NCI-H1436 (cell line): Measurements from ENCODE around the gene PAPOLG.

Experiments used
- DNase-seq: peaks from one replicate; lab custom pipeline; 2025; lab: John Stamatoyannopoulos, UW

The PAPOLG gene

GRCh38 chr2:60756097-60757087 lies at the start of gene PAPOLG:
TSS of gene PAPOLG (plus strand) at chr2:60756268. CDS start at chr2:60756479, 211 bp downstream.
- DNase-seq: peak; percentile 94

- DNase-seq: peak; percentile 7
Measured at GRCh38 chr2:60707750-60708371, 48.2 kb upstream of the PAPOLG start.

GRCh38 chr2:60708630-60709320 lies 47.3 kb upstream of the PAPOLG start:
- no peak for DNase-seq

- DNase-seq: no peak
Measured at GRCh38 chr2:60710707-60711106, 45.4 kb upstream of the PAPOLG start.

GRCh38 chr2:60715561-60715960 lies 40.5 kb upstream of the PAPOLG start:
- DNase-seq: no peak

- DNase-seq: no peak
Measured at GRCh38 chr2:60717691-60718090, 38.4 kb upstream of the PAPOLG start.

GRCh38 chr2:60719331-60719730 lies 36.7 kb upstream of the PAPOLG start:
- DNase-seq: no peak

- no peak for DNase-seq
Measured at GRCh38 chr2:60725466-60725865, 30.6 kb upstream of the PAPOLG start.

GRCh38 chr2:60728855-60729254 lies 27.2 kb upstream of the PAPOLG start:
- no peak for DNase-seq

GRCh38 chr2:60735496-60736250 lies 20.4 kb upstream of the PAPOLG start:
- DNase-seq: no peak

GRCh38 chr2:60738679-60739078 lies 17.4 kb upstream of the PAPOLG start:
- no peak for DNase-seq

- no peak for DNase-seq
Measured at GRCh38 chr2:60739156-60739555, 16.9 kb upstream of the PAPOLG start.

GRCh38 chr2:60741576-60741975 lies 14.5 kb upstream of the PAPOLG start:
- no peak for DNase-seq

- no peak for DNase-seq
Measured at GRCh38 chr2:60742419-60742818, 13.6 kb upstream of the PAPOLG start.

- no peak for DNase-seq
Measured at GRCh38 chr2:60745330-60745729, 10.7 kb upstream of the PAPOLG start.

GRCh38 chr2:60745761-60746160 lies 10.3 kb upstream of the PAPOLG start:
- DNase-seq: no peak

- DNase-seq: no peak
Measured at GRCh38 chr2:60746318-60746717, 9.8 kb upstream of the PAPOLG start.

GRCh38 chr2:60759654-60760053 lies 3.6 kb downstream of the PAPOLG start:
- DNase-seq: peak; percentile 1

GRCh38 chr2:60764736-60765534 lies 8.9 kb downstream of the PAPOLG start:
- no peak for DNase-seq

GRCh38 chr2:60766283-60766682 lies 10.2 kb downstream of the PAPOLG start:
- no peak for DNase-seq

GRCh38 chr2:60771508-60771907 lies 15.4 kb downstream of the PAPOLG start:
- no peak for DNase-seq
